Epithelial cell of proximal tubule (primary cell): ENCODE data around the gene F10. TPM values are rescaled to one million over a fixed set of nuclear protein-coding genes. Genes with fewer than 3 reads are reported as not detected.

Source experiments
- DNase-seq: peaks from one replicate; pipeline ENCODE4 v3.0.0-alpha.2; 2011; ENCODE audit warnings: low read depth
- H3K4me3 ChIP-seq: 2 replicates; pipeline ENCODE4 v1.5.1; 2011; ENCODE audit warnings: low read depth, mild to moderate bottlenecking, low read length
- CTCF ChIP-seq: conservative IDR thresholded peaks from 2 replicates; pipeline ENCODE4 v1.5.1; 2012; ENCODE audit warnings: low read depth, mild to moderate bottlenecking, low read length
- total RNA-seq: library from RNA; depleted of rRNA; stranded (reverse); fragments of >200 nt; gene quantifications from 2 replicates; pipeline ENCODE4 v1.2.3, GENCODE V29; 2015

Gene F10
- total RNA-seq, 1 donor from 2014 or later, result 0.12 TPM

- no peak for DNase-seq
- H3K4me3 ChIP-seq, result peak overlapping the region; percentile 46
- TF ChIP-seq CTCF, result no peak
Measured at GRCh38 chr13:113152984-113153809, 30.6 kb downstream of the F10 start.

- peak overlapping the region; percentile 46 for H3K4me3 ChIP-seq
- TF ChIP-seq CTCF, result no peak
- DNase-seq, result no peak
Measured at GRCh38 chr13:113153810-113154748, 31.5 kb downstream of the F10 start.

- DNase-seq, result no peak
- TF ChIP-seq CTCF, result no peak
- no peak overlapping the region for H3K4me3 ChIP-seq
Measured at GRCh38 chr13:113155201-113155600, 32.6 kb downstream of the F10 start.

- no peak overlapping the region for H3K4me3 ChIP-seq
- no peak for TF ChIP-seq CTCF
- no peak for DNase-seq
Measured at GRCh38 chr13:113155982-113156655, 33.5 kb downstream of the F10 start.

GRCh38 chr13:113157206-113157928 is 34.8 kb downstream of the F10 start:
- no peak overlapping the region for H3K4me3 ChIP-seq
- DNase-seq, result no peak
- no peak for TF ChIP-seq CTCF
